Large intestine (tissue), 3 donors: Measurements from ENCODE around the gene OLA1. TPM values are rescaled to one million over a fixed set of nuclear protein-coding genes. Genes with fewer than 3 reads are reported as not detected.

Experiments used
- DNase-seq, 2 donors: peaks; one replicate each; pipeline versions ENCODE4 v3.0.0 to v3.0.0-alpha.2; 2013
- H3K27ac ChIP-seq: one replicate; pipeline ENCODE4 v1.5.1; 2013; ENCODE audit warnings: low read length
- H3K27me3 ChIP-seq: 2 replicates; pipeline ENCODE4 v1.6.1; 2013; ENCODE audit warnings: low read length; ENCODE audit not compliant: control insufficient read depth, insufficient read depth
- H3K36me3 ChIP-seq: 2 replicates; pipeline ENCODE4 v1.6.1; 2013; ENCODE audit warnings: low read length; ENCODE audit not compliant: control insufficient read depth, insufficient read depth
- H3K4me1 ChIP-seq: one replicate; pipeline ENCODE4 v1.6.1; 2013; ENCODE audit warnings: low read length; ENCODE audit not compliant: control insufficient read depth, insufficient read depth
- H3K4me3 ChIP-seq: one replicate; pipeline ENCODE4 v1.5.1; 2013; ENCODE audit warnings: low read length
- H3K9me3 ChIP-seq: one replicate; pipeline ENCODE4 v1.6.1; 2013; ENCODE audit warnings: mild to moderate bottlenecking, low read depth, low read length, moderate library complexity; ENCODE audit not compliant: control insufficient read depth
- WGBS: methylation state at CpG from one replicate; pipeline ENCODE4 v1.1.5; 2013; ENCODE audit warnings: low lambda C conversion rate; ENCODE audit not compliant: insufficient coverage; 5-methylcytosine and 5-hydroxymethylcytosine counted together
- polyA plus RNA-seq: library from polyadenylated mRNA; unstranded; fragments of 120-200 nt; gene quantifications from one replicate; pipeline ENCODE4 v1.2.1, GENCODE V29; 2013

The OLA1 gene
- polyA plus RNA-seq, 1 donor: 150 TPM

GRCh38 chr2:174054926-174055325 lies 193.4 kb downstream of the OLA1 start:
- Histone ChIP-seq H3K4me1 (peaks cover 32% of the 10 kb centered on the region), H3K36me3 (no peaks in the 10 kb centered on the region), H3K4me3 (no peak overlapping the region), H3K27me3 (no peaks in the 10 kb centered on the region), H3K27ac (no peak overlapping the region), H3K9me3 (no peaks in the 10 kb centered on the region)
- whole genome bisulfite sequencing: no CpG with 5 or more reads among the region's 8 CpGs
- DNase-seq: no peak

GRCh38 chr2:174053355-174054151 lies 194.8 kb downstream of the OLA1 start:
- H3K4me1 ChIP-seq: peaks cover 32% of the 10 kb centered on the region
- DNase-seq: peak in 1 of 2 donors; percentile 58
- WGBS: 34% methylated on average over 2 of the region's 10 CpGs
- no peaks in the 10 kb centered on the region for H3K27me3 ChIP-seq
- no peak overlapping the region for H3K4me3 ChIP-seq
- no peaks in the 10 kb centered on the region for H3K9me3 ChIP-seq
- no peaks in the 10 kb centered on the region for H3K36me3 ChIP-seq
- no peak overlapping the region for H3K27ac ChIP-seq

- Histone ChIP-seq H3K36me3 (no peaks in the 10 kb centered on the region), H3K4me1 (peaks cover 32% of the 10 kb centered on the region), H3K27me3 (no peaks in the 10 kb centered on the region), H3K4me3 (no peak overlapping the region), H3K27ac (peak overlapping the region; percentile 19), H3K9me3 (no peaks in the 10 kb centered on the region)
- DNase-seq: no peak
- 20% methylated on average over 2 of the region's 3 CpGs for WGBS
Observed at GRCh38 chr2:174052584-174052976, 195.8 kb downstream of the OLA1 start.

- WGBS: 7% methylated on average over 5 of the region's 13 CpGs
- peak; percentile 74 to 78 for DNase-seq
- H3K4me1 ChIP-seq: peaks cover 32% of the 10 kb centered on the region
- H3K9me3 ChIP-seq: no peaks in the 10 kb centered on the region
- peak overlapping the region; percentile 19 for H3K27ac ChIP-seq
- no peak overlapping the region for H3K4me3 ChIP-seq
- no peaks in the 10 kb centered on the region for H3K27me3 ChIP-seq
- no peaks in the 10 kb centered on the region for H3K36me3 ChIP-seq
Observed at GRCh38 chr2:174051741-174052583, 196.4 kb downstream of the OLA1 start.

GRCh38 chr2:174051068-174051467 lies 197.3 kb downstream of the OLA1 start:
- peaks cover 32% of the 10 kb centered on the region for H3K4me1 ChIP-seq
- H3K27ac ChIP-seq: no peak overlapping the region
- WGBS: 90% methylated on average over 2 of the region's 4 CpGs
- H3K27me3 ChIP-seq: no peaks in the 10 kb centered on the region
- H3K9me3 ChIP-seq: no peaks in the 10 kb centered on the region
- H3K36me3 ChIP-seq: no peaks in the 10 kb centered on the region
- H3K4me3 ChIP-seq: no peak overlapping the region
- no peak for DNase-seq

GRCh38 chr2:174049895-174050294 lies 198.4 kb downstream of the OLA1 start:
- H3K9me3 ChIP-seq: no peaks in the 10 kb centered on the region
- H3K4me1 ChIP-seq: peaks cover 32% of the 10 kb centered on the region
- H3K4me3 ChIP-seq: no peak overlapping the region
- H3K36me3 ChIP-seq: no peaks in the 10 kb centered on the region
- no CpG with 5 or more reads among the region's 2 CpGs for WGBS
- H3K27me3 ChIP-seq: no peaks in the 10 kb centered on the region
- DNase-seq: no peak
- H3K27ac ChIP-seq: no peak overlapping the region

GRCh38 chr2:174048243-174048642 lies 200.1 kb downstream of the OLA1 start:
- Histone ChIP-seq H3K9me3 (no peaks in the 10 kb centered on the region), H3K4me1 (peaks cover 17% of the 10 kb centered on the region), H3K27me3 (no peaks in the 10 kb centered on the region), H3K27ac (no peak overlapping the region), H3K4me3 (no peak overlapping the region), H3K36me3 (no peaks in the 10 kb centered on the region)
- 100% methylated on average over 1 of the region's 20 CpGs for WGBS
- no peak for DNase-seq

GRCh38 chr2:174047746-174048145 lies 200.6 kb downstream of the OLA1 start:
- Histone ChIP-seq H3K27me3 (no peaks in the 10 kb centered on the region), H3K9me3 (no peaks in the 10 kb centered on the region), H3K36me3 (no peaks in the 10 kb centered on the region), H3K4me1 (peaks cover 14% of the 10 kb centered on the region), H3K4me3 (no peak overlapping the region), H3K27ac (no peak overlapping the region)
- no CpG with 5 or more reads among the region's 9 CpGs for WGBS
- DNase-seq: no peak

- no peaks in the 10 kb centered on the region for H3K27me3 ChIP-seq
- no peak overlapping the region for H3K4me3 ChIP-seq
- no peaks in the 10 kb centered on the region for H3K9me3 ChIP-seq
- no peak for DNase-seq
- WGBS: no CpG with 5 or more reads among the region's 3 CpGs
- no peaks in the 10 kb centered on the region for H3K36me3 ChIP-seq
- no peak overlapping the region for H3K27ac ChIP-seq
- H3K4me1 ChIP-seq: peaks cover 3% of the 10 kb centered on the region
Observed at GRCh38 chr2:174046172-174046571, 202.2 kb downstream of the OLA1 start.

GRCh38 chr2:174044556-174044955 lies 203.8 kb downstream of the OLA1 start:
- 83% methylated on average over 1 of the region's 3 CpGs for WGBS
- no peak overlapping the region for H3K4me3 ChIP-seq
- DNase-seq: no peak
- no peaks in the 10 kb centered on the region for H3K27me3 ChIP-seq
- peaks cover 2% of the 10 kb centered on the region for H3K4me1 ChIP-seq
- H3K27ac ChIP-seq: no peak overlapping the region
- H3K36me3 ChIP-seq: no peaks in the 10 kb centered on the region
- H3K9me3 ChIP-seq: no peaks in the 10 kb centered on the region
